ENCODE results near the gene SFXN3. TPM values are rescaled to one million over a fixed set of nuclear protein-coding genes. Genes with fewer than 3 reads are reported as not detected.

SFXN3 gene
- total and polyA plus RNA-seq, 5 donors: 18.0 to 28.1 (median 23.6) TPM

DNA sequence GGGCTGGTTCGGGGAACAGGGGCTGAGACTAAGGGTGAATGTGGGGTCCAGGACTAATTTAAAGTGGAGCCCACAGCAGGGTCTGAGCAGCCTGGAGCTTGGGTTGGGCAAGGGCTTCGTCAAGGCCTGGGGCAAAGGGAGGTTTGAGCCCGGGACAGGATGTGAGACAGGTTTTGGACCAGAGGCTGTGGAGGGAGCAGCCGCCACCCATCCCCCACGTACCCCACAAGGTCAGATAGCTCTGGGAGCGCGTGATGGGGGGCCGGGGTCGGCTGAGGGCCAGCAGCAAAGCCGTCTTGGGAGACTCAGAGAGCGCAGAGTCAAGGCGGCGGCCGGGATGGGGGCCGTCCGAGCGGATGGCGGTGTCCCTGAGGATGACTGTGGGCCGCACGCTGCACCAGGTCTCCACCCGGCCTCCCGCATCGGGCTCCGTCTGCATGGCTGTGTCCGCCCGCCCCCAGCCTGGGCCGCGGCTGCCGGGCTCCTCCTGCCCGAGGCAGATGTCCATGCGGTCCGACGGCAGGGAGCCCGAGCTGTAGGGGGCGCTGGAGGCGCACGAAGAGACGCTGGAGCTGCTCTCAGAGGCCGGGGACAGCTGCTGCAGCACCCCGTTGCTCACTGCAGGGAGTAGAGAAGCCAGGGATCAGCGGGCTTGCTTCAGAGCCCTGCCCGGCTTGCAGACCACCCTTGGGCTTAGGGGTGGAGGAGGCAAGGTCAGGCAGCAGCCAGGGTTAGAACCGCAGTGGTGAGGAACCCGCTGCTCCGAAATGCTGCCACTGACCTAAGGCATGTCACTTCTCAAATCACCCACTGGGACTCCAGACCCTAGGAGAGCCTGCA lies 12.2 kb upstream of the SFXN3 start:
- Histone ChIP-seq H3K9me3 (ENCODE audit: control insufficient read depth, low read length) (no peaks in the 10 kb centered on the region), H3K27me3 (ENCODE audit: control insufficient read depth, insufficient read depth) (no peaks in the 10 kb centered on the region), H3K4me3 (ENCODE audit: low read length) (no peak overlapping the region), H3K4me1 (ENCODE audit: control insufficient read depth, insufficient read depth, low read length) (no peaks in the 10 kb centered on the region), H3K27ac (ENCODE audit: low read length) (no peak overlapping the region)
- 16% methylated on average over 45 of the region's 45 CpGs for WGBS
- peak; percentile 66 to 83 for ATAC-seq
- peak; percentile 88 to 94 (median 94) for DNase-seq
- intact Hi-C loops (cut with DNase I): no loop called here

GRCh38 chr10:101019440-101019703 lies 11.7 kb upstream of the SFXN3 start:
- no peak for ATAC-seq
- intact Hi-C loops (cut with DNase I): no loop called here
- WGBS: 40% methylated on average over 2 of the region's 2 CpGs
- DNase-seq: no peak
- no peak overlapping the region for H3K4me3 ChIP-seq (ENCODE audit: low read length)
- no peaks in the 10 kb centered on the region for H3K9me3 ChIP-seq (ENCODE audit: control insufficient read depth, low read length)
- no peaks in the 10 kb centered on the region for H3K27me3 ChIP-seq (ENCODE audit: control insufficient read depth, insufficient read depth)
- H3K27ac ChIP-seq (ENCODE audit: low read length): no peak overlapping the region
- H3K4me1 ChIP-seq (ENCODE audit: control insufficient read depth, insufficient read depth, low read length): no peaks in the 10 kb centered on the region

DNA sequence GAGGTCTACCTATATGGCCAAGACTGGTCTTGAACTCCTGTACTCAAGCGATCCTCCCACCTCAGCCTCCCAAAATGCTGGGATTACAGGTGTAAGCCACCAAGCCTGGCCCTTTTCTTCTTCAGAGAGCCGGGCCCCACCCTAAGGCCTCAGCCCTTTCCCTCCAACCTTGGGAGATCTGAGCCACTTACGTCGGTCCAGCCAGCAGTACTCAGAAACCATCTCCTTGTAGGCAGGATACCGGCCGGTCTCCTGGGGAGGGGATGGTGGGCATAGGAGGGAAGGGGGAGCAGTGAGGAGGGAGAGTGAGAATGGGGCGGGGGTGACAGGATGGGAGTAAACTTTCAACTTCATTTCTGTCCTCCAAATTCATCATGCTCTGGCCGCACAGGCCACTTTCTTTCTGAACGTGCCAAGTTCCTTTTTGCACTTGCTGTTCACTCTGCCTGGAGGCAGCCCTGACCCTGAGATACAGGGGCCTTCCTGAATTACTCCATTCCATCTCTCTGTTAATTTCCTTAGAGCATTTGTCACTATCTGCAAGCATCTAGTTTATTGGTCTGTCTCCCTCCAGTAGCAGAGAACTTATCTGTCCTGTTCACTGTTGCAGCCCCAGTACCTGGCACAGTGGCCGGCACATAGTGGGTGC lies 10.5 kb upstream of the SFXN3 start:
- Histone ChIP-seq H3K27ac (ENCODE audit: low read length) (no peak overlapping the region), H3K4me3 (ENCODE audit: low read length) (no peak overlapping the region), H3K9me3 (ENCODE audit: control insufficient read depth, low read length) (no peaks in the 10 kb centered on the region), H3K4me1 (ENCODE audit: control insufficient read depth, insufficient read depth, low read length) (no peaks in the 10 kb centered on the region), H3K27me3 (ENCODE audit: control insufficient read depth, insufficient read depth) (no peaks in the 10 kb centered on the region)
- intact Hi-C loops (cut with DNase I): no loop called here
- DNase-seq (no peak), ATAC-seq (no peak)
- 73% methylated on average over 10 of the region's 10 CpGs for WGBS

GRCh38 chr10:101021239-101021638 lies 9.8 kb upstream of the SFXN3 start:
- no peaks in the 10 kb centered on the region for H3K4me1 ChIP-seq (ENCODE audit: control insufficient read depth, insufficient read depth, low read length)
- DNase-seq (no peak), ATAC-seq (no peak)
- no peaks in the 10 kb centered on the region for H3K27me3 ChIP-seq (ENCODE audit: control insufficient read depth, insufficient read depth)
- WGBS: 82% methylated on average over 4 of the region's 4 CpGs
- intact Hi-C loops (cut with DNase I): no loop called here
- no peaks in the 10 kb centered on the region for H3K9me3 ChIP-seq (ENCODE audit: control insufficient read depth, low read length)
- H3K27ac ChIP-seq (ENCODE audit: low read length): no peak overlapping the region
- no peak overlapping the region for H3K4me3 ChIP-seq (ENCODE audit: low read length)

DNA sequence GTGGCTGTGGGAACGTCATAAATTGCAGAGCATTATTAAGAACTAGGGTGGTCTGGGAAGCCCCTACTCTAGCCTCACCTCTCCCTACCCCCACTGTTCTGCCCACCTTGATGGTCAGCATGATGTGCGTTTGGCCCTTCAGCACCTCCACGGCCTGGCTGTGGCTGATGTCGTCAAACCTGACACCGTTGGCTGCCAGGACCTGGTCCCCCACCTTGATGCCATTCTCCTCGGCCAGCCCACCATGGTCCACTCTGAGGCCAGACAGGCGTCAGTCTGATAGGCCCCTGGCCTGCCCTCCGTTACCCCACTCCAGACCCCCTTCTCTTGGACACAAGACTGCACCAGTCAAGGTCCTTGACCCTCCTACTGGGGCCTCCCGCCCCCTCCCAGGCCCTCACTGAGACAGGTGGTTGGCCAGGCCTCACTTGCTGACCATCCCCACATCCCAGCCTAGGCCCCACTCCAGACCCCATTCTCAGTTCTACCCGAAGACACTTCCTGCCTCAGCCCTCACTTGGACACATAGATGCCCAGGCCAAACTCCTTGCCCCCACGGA lies 9.3 kb upstream of the SFXN3 start:
- Histone ChIP-seq H3K4me1 (ENCODE audit: control insufficient read depth, insufficient read depth, low read length) (no peaks in the 10 kb centered on the region), H3K9me3 (ENCODE audit: control insufficient read depth, low read length) (no peaks in the 10 kb centered on the region), H3K27ac (ENCODE audit: low read length) (no peak overlapping the region), H3K4me3 (ENCODE audit: low read length) (no peak overlapping the region), H3K27me3 (ENCODE audit: control insufficient read depth, insufficient read depth) (no peaks in the 10 kb centered on the region)
- DNase-seq: no peak
- WGBS: 88% methylated on average over 11 of the region's 11 CpGs
- no peak for ATAC-seq
- intact Hi-C loops (cut with DNase I): no loop called here

GRCh38 chr10:101022967-101023705 lies 7.9 kb upstream of the SFXN3 start:
- ATAC-seq (no peak), DNase-seq (no peak)
- Histone ChIP-seq H3K9me3 (ENCODE audit: control insufficient read depth, low read length) (no peaks in the 10 kb centered on the region), H3K27ac (ENCODE audit: low read length) (no peak overlapping the region), H3K4me3 (ENCODE audit: low read length) (no peak overlapping the region), H3K4me1 (ENCODE audit: control insufficient read depth, insufficient read depth, low read length) (no peaks in the 10 kb centered on the region), H3K27me3 (ENCODE audit: control insufficient read depth, insufficient read depth) (no peaks in the 10 kb centered on the region)
- intact Hi-C loops (cut with DNase I): no loop called here
- WGBS: 92% methylated on average over 15 of the region's 15 CpGs

DNA sequence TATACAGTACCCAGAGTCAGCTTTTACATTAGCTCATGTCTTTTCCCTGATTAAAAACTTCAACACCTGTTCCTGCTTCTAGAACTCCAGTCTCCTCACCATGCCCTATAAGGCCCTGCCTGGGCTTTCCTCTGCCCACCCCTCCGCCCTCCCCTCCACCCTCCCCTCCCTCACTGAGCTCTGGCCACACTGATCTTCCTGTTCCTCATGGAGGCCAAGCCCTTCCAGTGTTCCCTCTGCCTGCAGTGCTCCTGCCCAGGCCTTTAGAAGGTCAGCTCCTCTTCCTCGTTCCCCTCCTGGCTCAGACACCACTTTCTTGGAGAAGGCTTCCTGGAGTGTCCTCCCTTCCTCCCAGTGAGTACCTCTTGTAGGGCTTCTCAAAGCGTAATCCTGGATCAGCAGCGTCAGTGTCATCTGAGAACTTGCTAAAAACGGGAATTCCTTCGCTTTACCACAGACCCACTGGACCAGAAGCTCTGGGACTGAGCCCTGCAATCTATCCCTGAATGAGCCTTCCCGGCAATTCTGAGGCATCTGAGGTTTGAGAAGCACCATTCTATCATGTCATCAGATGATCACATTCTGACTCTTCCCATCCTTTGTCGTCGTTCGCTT lies 3.8 kb upstream of the SFXN3 start:
- no peak for ATAC-seq
- intact Hi-C loops (cut with DNase I): no loop called here
- Histone ChIP-seq H3K9me3 (ENCODE audit: control insufficient read depth, low read length) (no peaks in the 10 kb centered on the region), H3K27me3 (ENCODE audit: control insufficient read depth, insufficient read depth) (no peaks in the 10 kb centered on the region), H3K27ac (ENCODE audit: low read length) (no peak overlapping the region), H3K4me3 (ENCODE audit: low read length) (no peak overlapping the region), H3K4me1 (ENCODE audit: control insufficient read depth, insufficient read depth, low read length) (no peaks in the 10 kb centered on the region)
- DNase-seq: no peak
- 72% methylated on average over 10 of the region's 10 CpGs for WGBS

DNA sequence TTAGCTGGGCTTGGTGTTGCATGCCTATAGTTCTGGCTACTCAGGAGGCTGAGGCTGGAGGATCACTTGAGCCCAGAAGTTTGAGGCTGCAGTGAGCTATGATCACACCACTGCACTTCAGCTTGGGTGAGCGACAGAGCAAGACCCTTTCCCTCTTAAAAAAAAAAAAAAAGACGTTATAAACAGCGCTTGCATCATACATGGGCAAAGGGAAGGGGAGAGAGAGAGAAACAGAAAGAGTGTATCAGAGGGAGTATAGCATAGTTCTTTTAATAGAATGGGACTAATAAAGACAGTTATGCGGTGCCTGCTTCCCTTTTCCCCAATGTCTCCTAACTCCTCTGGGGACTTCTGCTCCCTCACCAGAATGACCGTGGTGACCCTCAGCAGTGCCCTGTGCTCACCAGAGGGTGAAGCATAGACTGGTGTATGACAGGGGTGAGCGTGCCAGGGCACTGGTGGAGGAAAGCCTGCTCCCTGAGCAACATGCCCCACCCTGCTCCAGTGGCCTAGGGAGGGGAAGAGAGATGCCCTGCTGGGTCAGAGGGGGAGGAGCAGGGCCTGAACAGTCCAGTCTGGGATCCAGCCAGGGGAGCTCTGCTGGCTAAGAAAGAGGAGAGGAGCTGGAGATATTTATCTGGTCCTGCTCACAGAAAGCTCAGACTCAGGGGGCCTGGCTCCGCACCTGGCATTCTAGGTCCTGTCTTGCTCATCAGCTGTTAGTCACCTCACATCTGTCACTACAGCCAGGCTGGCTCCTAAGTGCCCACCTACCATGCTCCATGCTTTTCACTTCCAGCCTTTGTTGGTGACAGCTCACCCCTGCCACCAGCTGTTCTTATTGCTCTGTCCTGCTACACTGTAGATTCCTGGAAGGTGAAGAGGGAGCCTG lies 2.3 kb upstream of the SFXN3 start:
- H3K4me1 ChIP-seq (ENCODE audit: control insufficient read depth, insufficient read depth, low read length): peaks cover 2% of the 10 kb centered on the region
- no peak for DNase-seq
- ATAC-seq: no peak
- H3K27me3 ChIP-seq (ENCODE audit: control insufficient read depth, insufficient read depth): no peaks in the 10 kb centered on the region
- H3K27ac ChIP-seq (ENCODE audit: low read length): no peak overlapping the region
- 70% methylated on average over 7 of the region's 7 CpGs for WGBS
- H3K9me3 ChIP-seq (ENCODE audit: control insufficient read depth, low read length): no peaks in the 10 kb centered on the region
- no peak overlapping the region for H3K4me3 ChIP-seq (ENCODE audit: low read length)
- intact Hi-C loops (cut with DNase I): no loop called here

DNA sequence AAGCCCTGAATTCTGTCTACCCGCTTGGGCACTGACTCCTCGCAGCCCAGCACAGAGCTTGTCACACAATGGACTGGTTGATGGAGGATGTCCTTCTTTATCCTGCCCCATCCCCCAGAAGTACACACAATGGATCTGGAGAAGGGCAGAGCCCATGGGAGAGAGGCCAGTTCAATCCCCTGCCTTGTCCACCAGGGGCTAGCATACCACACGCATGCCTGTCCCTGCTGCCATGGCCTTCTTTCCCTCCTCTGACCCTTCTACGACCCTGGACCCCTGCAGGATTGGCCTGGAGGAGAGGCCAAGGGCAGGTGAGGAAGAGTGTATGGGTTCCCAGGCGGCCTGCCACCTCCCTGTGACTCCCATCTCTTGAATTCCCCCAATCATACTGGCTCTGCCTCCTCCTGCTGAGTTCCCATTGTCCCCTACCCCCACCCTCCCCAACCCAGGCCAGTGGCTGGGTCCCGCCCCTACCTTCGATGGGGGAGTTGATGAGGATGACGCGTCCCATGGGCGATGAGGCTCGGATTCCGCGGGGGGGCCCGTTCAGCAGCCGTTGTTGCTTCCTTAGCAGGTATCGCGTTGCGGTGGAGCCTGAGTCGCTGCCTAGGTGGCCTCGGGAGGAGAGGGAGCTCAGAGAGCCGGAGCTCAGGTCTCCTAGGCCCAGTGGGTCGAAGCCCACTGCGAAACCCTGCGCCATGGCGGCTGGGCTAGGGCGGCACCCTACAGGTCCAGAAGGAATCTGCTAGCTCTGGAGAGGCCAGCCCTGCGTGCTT lies 1.3 kb upstream of the SFXN3 start:
- H3K4me3 ChIP-seq (ENCODE audit: low read length): no peak overlapping the region
- intact Hi-C loops (cut with DNase I): no loop called here
- DNase-seq: peak in 1 of 3 donors; percentile 68
- no peak for ATAC-seq
- 61% methylated on average over 27 of the region's 27 CpGs for WGBS
- H3K27me3 ChIP-seq (ENCODE audit: control insufficient read depth, insufficient read depth): no peaks in the 10 kb centered on the region
- no peaks in the 10 kb centered on the region for H3K9me3 ChIP-seq (ENCODE audit: control insufficient read depth, low read length)
- H3K4me1 ChIP-seq (ENCODE audit: control insufficient read depth, insufficient read depth, low read length): peaks cover 2% of the 10 kb centered on the region
- no peak overlapping the region for H3K27ac ChIP-seq (ENCODE audit: low read length)

Data from right cardiac atrium (tissue), 5 donors.